HepG2 (cell line): ENCODE results near the gene IFRD1. TPM values are rescaled to one million over a fixed set of nuclear protein-coding genes. Genes with fewer than 3 reads are reported as not detected.

Source experiments
- ATAC-seq: fragments of 200-7000 bp; cut with Tn5 transposase; 3 replicates; pipeline ENCODE4 v1.9.1; 2020; ENCODE audit warnings: mild to moderate bottlenecking, moderate library complexity
- BruUV-seq: library from RNA; stranded (reverse); fragments of 400-500 nt; replicated peaks from 2 replicates; lab custom pipeline; 2021; lab: Mats Ljungman, UMichigan
- CTCF ChIA-PET: fragments of 300-600 bp; formaldehyde crosslinking; extraction: SDS; loops from one replicate; lab custom pipeline; 2021; ENCODE audit warnings: low total read pairs, inconsistent platforms, low intra/inter-chr PET ratio; lab: Yijun Ruan, JAX
- POLR2A ChIA-PET: fragments of 350-600 bp; sonication (Branson Sonifier 250); formaldehyde crosslinking; loops from one replicate; lab custom pipeline; 2020; ENCODE audit warnings: antibody characterized with exemption, inconsistent platforms; lab: Yijun Ruan, JAX
- DNase-seq: peaks from one replicate; pipeline ENCODE4 v3.0.0-alpha.2; 2015; ENCODE audit warnings: low spot score
- FAIRE-seq: peaks from 3 replicates; lab custom pipeline; 2011; peaks lifted over from hg19 to GRCh38; lab: Jason Lieb, UNC
- H2AFZ ChIP-seq: one replicate; pipeline ENCODE4 v1.6.1; 2011; ENCODE audit warnings: low read length, inconsistent platforms
- H3K27ac ChIP-seq: fragments of 300-600 bp; 3 replicates; pipeline ENCODE4 v1.8.0; 2011; ENCODE audit warnings: mixed run types, mild to moderate bottlenecking, mixed read lengths, low read length, inconsistent platforms; ENCODE audit not compliant: insufficient read depth; ENCODE audit errors: extremely low read length
- H3K27me3 ChIP-seq, 2 experiments: fragments of 200-600 bp in 1 of 2; 2 replicates in 1 of 2; 3 replicates in 1 of 2; pipeline versions ENCODE4 v1.6.0 to v1.8.0; 2011; ENCODE audit warnings: low read length in 2 of 2, mild to moderate bottlenecking in 2 of 2, moderate library complexity in 2 of 2, inconsistent platforms in 1 of 2; ENCODE audit not compliant: insufficient read depth in 2 of 2, control insufficient read depth in 1 of 2
- H3K36me3 ChIP-seq, 2 experiments: fragments of 200-600 bp in 1 of 2; replicated peaks in 1 of 2; 2 replicates in 1 of 2; 3 replicates in 1 of 2; pipeline versions ENCODE4 v1.5.1 to v1.8.0; 2011; ENCODE audit warnings: low read length in 2 of 2, inconsistent platforms in 1 of 2; ENCODE audit not compliant: insufficient read depth in 2 of 2, control insufficient read depth in 1 of 2
- H3K4me1 ChIP-seq: 2 replicates; pipeline ENCODE4 v1.5.1; 2012; ENCODE audit warnings: low read length, inconsistent platforms; ENCODE audit not compliant: insufficient read depth
- H3K4me2 ChIP-seq: 2 replicates; pipeline ENCODE4 v1.6.0; 2011; ENCODE audit warnings: low read depth, low read length, inconsistent platforms
- H3K4me3 ChIP-seq, 3 experiments: fragments of 200-600 bp in 1 of 3; sonication (generic), shearing (Covaris generic) in 1 of 3; replicated peaks in 1 of 3; 2 replicates each; pipeline ENCODE4 v1.5.1; 2011 to 2016; ENCODE audit warnings: low read length in 3 of 3, inconsistent platforms in 2 of 3, low read depth in 2 of 3, mild to moderate bottlenecking in 2 of 3, control low read depth in 1 of 3, mixed read lengths in 1 of 3; ENCODE audit not compliant: insufficient read depth in 1 of 3
- H3K79me2 ChIP-seq: one replicate; pipeline ENCODE4 v1.6.1; 2011; ENCODE audit warnings: low read length, inconsistent platforms; ENCODE audit not compliant: insufficient read depth
- H3K9ac ChIP-seq: 2 replicates; pipeline ENCODE4 v1.6.0; 2011; ENCODE audit warnings: mild to moderate bottlenecking, low read depth, low read length, inconsistent platforms; ENCODE audit not compliant: insufficient read depth
- H3K9me3 ChIP-seq: 2 replicates; pipeline ENCODE4 v1.5.1; 2012; ENCODE audit warnings: mild to moderate bottlenecking, low read length
- H4K20me1 ChIP-seq: 2 replicates; pipeline ENCODE4 v1.6.0; 2011; ENCODE audit warnings: inconsistent platforms, mild to moderate bottlenecking, low read length, moderate library complexity; ENCODE audit not compliant: insufficient read depth
- CEBPZ ChIP-seq: IDR thresholded peaks from 2 replicates; pipeline ENCODE4 v1.6.1; 2012; ENCODE audit warnings: low read length, improper control_type of control experiment
- GFI1 ChIP-seq: sonication (generic); formaldehyde crosslinking; IDR thresholded peaks from 2 replicates; pipeline ENCODE4 v1.5.0; 2020; ENCODE audit warnings: missing genetic modification reagents, mild to moderate bottlenecking, borderline replicate concordance
- KDM4B ChIP-seq: sonication (generic); formaldehyde crosslinking; IDR thresholded peaks from 2 replicates; pipeline ENCODE4 v1.4.0; 2020; ENCODE audit warnings: missing genetic modification reagents
- MED1 ChIP-seq: sonication (generic); formaldehyde crosslinking; IDR thresholded peaks from 2 replicates; pipeline ENCODE4 v1.4.0; 2020; ENCODE audit warnings: missing genetic modification reagents
- RAD21 ChIP-seq: fragments of 450-650 bp; formaldehyde crosslinking; IDR thresholded peaks from 2 replicates; pipeline ENCODE4 v1.5.0; 2020; ENCODE audit warnings: mild to moderate bottlenecking
- SIN3A ChIP-seq: IDR thresholded peaks from 2 replicates; pipeline ENCODE4 v1.6.1; 2011; ENCODE audit warnings: low read depth, mild to moderate bottlenecking, control low read depth, low read length, borderline replicate concordance
- SMC3 ChIP-seq: IDR thresholded peaks from 2 replicates; pipeline ENCODE4 v1.6.1; 2011; ENCODE audit warnings: low read length, improper control_type of control experiment
- THAP11 ChIP-seq: IDR thresholded peaks from 2 replicates; pipeline ENCODE4 v1.6.1; 2016; ENCODE audit warnings: missing biosample characterization, missing genetic modification reagents
- XRCC5 ChIP-seq: fragments of 200-400 bp; formaldehyde crosslinking; optimal IDR thresholded peaks from 2 replicates; pipeline ENCODE3; 2017; ENCODE audit warnings: mild to moderate bottlenecking, low read length
- ZBTB38 ChIP-seq: sonication (generic); formaldehyde crosslinking; IDR thresholded peaks from 2 replicates; pipeline ENCODE4 v1.5.1; 2020; ENCODE audit warnings: mild to moderate bottlenecking, missing genetic modification reagents
- ZFP36L2 ChIP-seq: sonication (generic); formaldehyde crosslinking; IDR thresholded peaks from 2 replicates; pipeline ENCODE4 v1.4.0; 2020; ENCODE audit warnings: missing genetic modification reagents
- ZNF225 ChIP-seq: sonication (generic); formaldehyde crosslinking; IDR thresholded peaks from 2 replicates; pipeline ENCODE4 v1.4.0; 2020; ENCODE audit warnings: mild to moderate bottlenecking, missing genetic modification reagents
- ZNF251 ChIP-seq: sonication (generic); formaldehyde crosslinking; IDR thresholded peaks from 2 replicates; pipeline ENCODE4 v1.9.0; 2021; ENCODE audit warnings: mild to moderate bottlenecking, missing genetic modification reagents
- ZNF317 ChIP-seq: sonication (generic); formaldehyde crosslinking; IDR thresholded peaks from 2 replicates; pipeline ENCODE4 v1.5.0; 2020; ENCODE audit warnings: mild to moderate bottlenecking, missing genetic modification reagents
- ZNF563 ChIP-seq: sonication (generic); formaldehyde crosslinking; IDR thresholded peaks from 2 replicates; pipeline ENCODE4 v1.8.0; 2022; ENCODE audit warnings: mild to moderate bottlenecking, moderate library complexity, missing genetic modification reagents
- WGBS: methylation state at CpG from one replicate; pipeline ENCODE4 v1.1.6; 2017; ENCODE audit warnings: low lambda C conversion rate; 5-methylcytosine and 5-hydroxymethylcytosine counted together
- in situ Hi-C: cut with HindIII; loops from 2 replicates; pipeline ENCODE4 v1.10.0; 2017; ENCODE audit warnings: low pct_unique_long_range_greater_than_20kb; ENCODE audit not compliant: extremely low pct_ligation_motif_present
- intact Hi-C: fragments of 100-400 bp; cut with micrococcal nuclease; formaldehyde crosslinking; loops from one replicate; pipeline ENCODE4 v1.10.0; 2022; ENCODE audit not compliant: unreplicated experiment
- polyA plus RNA-seq, 8 experiments: library from polyadenylated mRNA; depleted of rRNA in 3 of 8; stranded (reverse) in 7 of 8; unstranded in 1 of 8; fragments of >200 nt; fragmentation: Illumina TruSeq in 4 of 8; extraction: Trizol in 4 of 8; gene quantifications; 2 replicates each; pipeline versions ENCODE4 v1.2.1 to v1.2.3, GENCODE V29; 2011 to 2016; ENCODE audit warnings: low read depth in 4 of 8, missing spikeins in 1 of 8, mixed read lengths in 1 of 8; ENCODE audit not compliant: insufficient read depth in 1 of 8
- total RNA-seq, 5 experiments: library from RNA; depleted of rRNA; stranded (reverse); fragments of >200 nt; fragmentation: Illumina TruSeq; extraction: Trizol; gene quantifications; 2 replicates each; pipeline ENCODE4 v1.2.3, GENCODE V29; 2016; ENCODE audit warnings: low read depth in 1 of 5
- TF ChIP-seq, protein P1 (sequence below), 2 experiments: sonication (generic) in 1 of 2; formaldehyde crosslinking in 1 of 2; IDR thresholded peaks; 2 replicates each; pipeline versions ENCODE4 v1.4.0 to v1.6.1; 2018 to 2020; ENCODE audit warnings: missing genetic modification reagents in 2 of 2, borderline replicate concordance in 1 of 2, low read depth in 1 of 2, mild to moderate bottlenecking in 1 of 2, missing biosample characterization in 1 of 2

IFRD1 gene
- total and polyA plus RNA-seq, 2 of the 13 experiments (the other 11 are each of a cell fraction or from before 2014, with no cell fraction given), result 50.9 to 55.5 TPM

GRCh38 chr7:112505495-112505894 lies 55.2 kb downstream of the IFRD1 start:
- intact Hi-C loops (loop anchor here (1.0 kb wide), 1 partner anchor 21 kb away; no protein-coding TSS in a partner anchor), in situ Hi-C loops (no loop called here)
- Histone ChIP-seq H3K27ac (no peak overlapping the region), H3K36me3 (no peaks in the 10 kb centered on the region), H3K4me3 (no peak overlapping the region), H3K4me1 (peaks cover 32% of the 10 kb centered on the region), H3K79me2 (no peaks in the 10 kb centered on the region), H2AFZ (no peak overlapping the region), H4K20me1 (no peaks in the 10 kb centered on the region), H3K4me2 (no peak overlapping the region), H3K9me3 (no peaks in the 10 kb centered on the region), H3K9ac (no peak overlapping the region), H3K27me3 (peaks cover 1 to 15% of the 10 kb centered on the region in 2 experiments; a peak in 3 of 5 replicates)
- no TSS peak for BruUV-seq
- DNase-seq (peak; percentile 24), ATAC-seq (no peak), FAIRE-seq (no peak)
- 34% methylated on average over 2 of the region's 2 CpGs for WGBS
- TF ChIP-seq ZNF251 (CRISPR knock-in tag), result no peak
- TF ChIP-seq XRCC5, result peak; percentile 39
- ChIA-PET CTCF (no interaction called here), POLR2A (no interaction called here)

DNA sequence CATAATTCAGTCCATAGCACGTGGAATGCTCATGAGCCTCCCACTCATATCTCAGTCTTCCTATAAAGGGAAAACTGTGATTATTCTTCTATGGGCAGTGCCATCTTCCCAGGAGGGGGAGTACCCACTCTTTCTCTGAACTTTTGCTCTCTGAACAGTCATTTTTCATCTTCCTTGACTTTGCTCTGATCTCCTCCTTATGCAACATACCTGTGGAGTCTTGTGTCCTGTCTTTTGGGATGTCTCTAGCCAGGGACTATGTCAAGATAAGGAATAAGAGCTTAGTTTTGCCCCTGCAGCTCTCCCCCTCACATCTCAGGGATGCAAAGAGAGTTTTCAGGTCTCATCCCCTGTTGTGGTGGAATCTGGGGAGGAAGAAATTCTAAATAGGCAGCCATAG lies 58.1 kb downstream of the IFRD1 start:
- H3K36me3 ChIP-seq, result no peaks in the 10 kb centered on the region
- H3K79me2 ChIP-seq, result no peaks in the 10 kb centered on the region
- H3K4me2 ChIP-seq, result no peak overlapping the region
- peaks cover 0 to 16% of the 10 kb centered on the region in 2 experiments; a peak in 2 of 5 replicates for H3K27me3 ChIP-seq
- intact Hi-C loops (no loop called here), in situ Hi-C loops (no loop called here)
- no peaks in the 10 kb centered on the region for H3K9me3 ChIP-seq
- H3K27ac ChIP-seq, result no peak overlapping the region
- ATAC-seq (no peak), DNase-seq (no peak), FAIRE-seq (no peak)
- H3K4me1 ChIP-seq, result peaks cover 26% of the 10 kb centered on the region
- no peaks in the 10 kb centered on the region for H4K20me1 ChIP-seq
- no peak overlapping the region for H2AFZ ChIP-seq
- BruUV-seq, result no TSS peak
- no peak overlapping the region for H3K4me3 ChIP-seq
- WGBS, result 100% methylated on average over 1 of the region's 1 CpG
- CTCF ChIA-PET, result no interaction called here
- no peak overlapping the region for H3K9ac ChIP-seq
- POLR2A ChIA-PET, result no interaction called here
- no peak for TF ChIP-seq SMC3
- no peak for TF ChIP-seq RAD21 (CRISPR knock-in tag)
- no peak for TF ChIP-seq MED1 (CRISPR knock-in tag)
- no peak for TF ChIP-seq THAP11
- TF ChIP-seq GFI1 (CRISPR knock-in tag), result no peak
- TF ChIP-seq SIN3A, result no peak
- TF ChIP-seq ZNF317 (CRISPR knock-in tag), result no peak
- TF ChIP-seq ZBTB38 (CRISPR knock-in tag), result no peak
- TF ChIP-seq ZNF225 (CRISPR knock-in tag), result no peak
- no peak for TF ChIP-seq CEBPZ
- no peak for TF ChIP-seq ZFP36L2 (CRISPR knock-in tag)
- TF ChIP-seq ZNF563 (CRISPR knock-in tag), result no peak
- TF ChIP-seq, protein P1, sequence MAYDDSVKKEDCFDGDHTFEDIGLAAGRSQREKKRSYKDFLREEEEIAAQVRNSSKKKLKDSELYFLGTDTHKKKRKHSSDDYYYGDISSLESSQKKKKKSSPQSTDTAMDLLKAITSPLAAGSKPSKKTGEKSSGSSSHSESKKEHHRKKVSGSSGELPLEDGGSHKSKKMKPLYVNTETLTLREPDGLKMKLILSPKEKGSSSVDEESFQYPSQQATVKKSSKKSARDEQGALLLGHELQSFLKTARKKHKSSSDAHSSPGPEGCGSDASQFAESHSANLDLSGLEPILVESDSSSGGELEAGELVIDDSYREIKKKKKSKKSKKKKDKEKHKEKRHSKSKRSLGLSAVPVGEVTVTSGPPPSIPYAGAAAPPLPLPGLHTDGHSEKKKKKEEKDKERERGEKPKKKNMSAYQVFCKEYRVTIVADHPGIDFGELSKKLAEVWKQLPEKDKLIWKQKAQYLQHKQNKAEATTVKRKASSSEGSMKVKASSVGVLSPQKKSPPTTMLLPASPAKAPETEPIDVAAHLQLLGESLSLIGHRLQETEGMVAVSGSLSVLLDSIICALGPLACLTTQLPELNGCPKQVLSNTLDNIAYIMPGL (CRISPR knock-in tag; IDR thresholded peaks at IDR 0.05; ENCODE audit: borderline replicate concordance in 1 of 2, low read depth in 1 of 2), result no peak
- TF ChIP-seq KDM4B, result no peak
